ENCODE data around the gene ZRANB3. TPM values are rescaled to one million over a fixed set of nuclear protein-coding genes. Genes with fewer than 3 reads are reported as not detected.

Gene ZRANB3
- total and polyA plus RNA-seq, 2 donors (not counting 1 experiment from before 2014, with no cell fraction given): 4.8 to 7.4 TPM

GRCh38 chr2:135152361-135152760 is 378.7 kb downstream of the ZRANB3 start:
- Histone ChIP-seq H3K9ac (ENCODE audit: insufficient read depth, low read length) (no peak overlapping the region), H3K79me2 (ENCODE audit: control insufficient read depth, insufficient read depth, low read length) (no peaks in the 10 kb centered on the region), H3K36me3 (ENCODE audit: control insufficient read depth, insufficient read depth, low read length) (peaks cover 2% of the 10 kb centered on the region), H3K4me3 (replicated peaks in 1 of 4; ENCODE audit: control extremely low read depth in 1 of 4, insufficient read depth in 1 of 4, low read depth in 3 of 4, low read length in 4 of 4) (no peak overlapping the region), H4K20me1 (ENCODE audit: control insufficient read depth, extremely low read depth, insufficient read depth, low read length) (no peaks in the 10 kb centered on the region), H3K4me1 (ENCODE audit: control insufficient read depth, extremely low read depth, insufficient read depth, low read length) (no peaks in the 10 kb centered on the region), H3K9me3 (ENCODE audit: control insufficient read depth, insufficient read depth, low read depth, low read length) (no peaks in the 10 kb centered on the region), H3K27ac (ENCODE audit: insufficient read depth, low read length) (no peak overlapping the region), H2AFZ (ENCODE audit: low read length) (no peak overlapping the region), H3K27me3 (ENCODE audit: control insufficient read depth, insufficient read depth, low read length) (no peaks in the 10 kb centered on the region), H3K4me2 (ENCODE audit: extremely low read depth, insufficient read depth, low read length) (no peak overlapping the region)
- TF ChIP-seq CTCF (conservative IDR thresholded peaks at IDR 0.05 in 1 of 2, IDR thresholded peaks at IDR 0.05 in 1 of 2; ENCODE audit: low read depth in 1 of 2, low read length in 2 of 2) (no peak), EZH2 (IDR thresholded peaks at IDR 0.05; ENCODE audit: low read length, missing control alignments) (no peak)
- DNase-seq (ENCODE audit: low read depth in 2 of 2): no peak

GRCh38 chr2:135151615-135152014 is 379.4 kb downstream of the ZRANB3 start:
- Histone ChIP-seq H3K9me3 (ENCODE audit: control insufficient read depth, insufficient read depth, low read depth, low read length) (no peaks in the 10 kb centered on the region), H3K36me3 (ENCODE audit: control insufficient read depth, insufficient read depth, low read length) (peaks cover 2% of the 10 kb centered on the region), H3K9ac (ENCODE audit: insufficient read depth, low read length) (no peak overlapping the region), H3K27ac (ENCODE audit: insufficient read depth, low read length) (no peak overlapping the region), H3K79me2 (ENCODE audit: control insufficient read depth, insufficient read depth, low read length) (no peaks in the 10 kb centered on the region), H3K4me2 (ENCODE audit: extremely low read depth, insufficient read depth, low read length) (no peak overlapping the region), H3K4me1 (ENCODE audit: control insufficient read depth, extremely low read depth, insufficient read depth, low read length) (no peaks in the 10 kb centered on the region), H2AFZ (ENCODE audit: low read length) (no peak overlapping the region), H3K27me3 (ENCODE audit: control insufficient read depth, insufficient read depth, low read length) (no peaks in the 10 kb centered on the region), H4K20me1 (ENCODE audit: control insufficient read depth, extremely low read depth, insufficient read depth, low read length) (no peaks in the 10 kb centered on the region), H3K4me3 (replicated peaks in 1 of 4; ENCODE audit: control extremely low read depth in 1 of 4, insufficient read depth in 1 of 4, low read depth in 3 of 4, low read length in 4 of 4) (no peak overlapping the region)
- no peak for TF ChIP-seq EZH2 (IDR thresholded peaks at IDR 0.05; ENCODE audit: low read length, missing control alignments)
- TF ChIP-seq CTCF (conservative IDR thresholded peaks at IDR 0.05 in 1 of 2, IDR thresholded peaks at IDR 0.05 in 1 of 2; ENCODE audit: low read depth in 1 of 2, low read length in 2 of 2): no peak
- no peak for DNase-seq (ENCODE audit: low read depth in 2 of 2)

GRCh38 chr2:135150725-135151124 is 380.3 kb downstream of the ZRANB3 start:
- Histone ChIP-seq H3K79me2 (ENCODE audit: control insufficient read depth, insufficient read depth, low read length) (no peaks in the 10 kb centered on the region), H3K4me2 (ENCODE audit: extremely low read depth, insufficient read depth, low read length) (no peak overlapping the region), H3K27me3 (ENCODE audit: control insufficient read depth, insufficient read depth, low read length) (no peaks in the 10 kb centered on the region), H3K9ac (ENCODE audit: insufficient read depth, low read length) (no peak overlapping the region), H3K4me1 (ENCODE audit: control insufficient read depth, extremely low read depth, insufficient read depth, low read length) (no peaks in the 10 kb centered on the region), H3K9me3 (ENCODE audit: control insufficient read depth, insufficient read depth, low read depth, low read length) (no peaks in the 10 kb centered on the region), H3K4me3 (replicated peaks in 1 of 4; ENCODE audit: control extremely low read depth in 1 of 4, insufficient read depth in 1 of 4, low read depth in 3 of 4, low read length in 4 of 4) (no peak overlapping the region), H3K36me3 (ENCODE audit: control insufficient read depth, insufficient read depth, low read length) (peaks cover 2% of the 10 kb centered on the region), H3K27ac (ENCODE audit: insufficient read depth, low read length) (no peak overlapping the region), H4K20me1 (ENCODE audit: control insufficient read depth, extremely low read depth, insufficient read depth, low read length) (no peaks in the 10 kb centered on the region), H2AFZ (ENCODE audit: low read length) (no peak overlapping the region)
- DNase-seq (ENCODE audit: low read depth in 2 of 2): no peak
- TF ChIP-seq EZH2 (IDR thresholded peaks at IDR 0.05; ENCODE audit: low read length, missing control alignments): no peak
- TF ChIP-seq CTCF (conservative IDR thresholded peaks at IDR 0.05 in 1 of 2, IDR thresholded peaks at IDR 0.05 in 1 of 2; ENCODE audit: low read depth in 1 of 2, low read length in 2 of 2): no peak
